PC-3 (cell line): ENCODE measurements around the gene POSTN.

Experiments
- CTCF ChIP-seq: fragments of 300-600 bp; sonication (generic); conservative IDR thresholded peaks from 2 replicates; pipeline ENCODE4 v1.5.1; 2017; ENCODE audit warnings: antibody characterized with exemption, low read depth, mild to moderate bottlenecking, low read length
- EZH2 ChIP-seq: fragments of 300-600 bp; sonication (generic); IDR thresholded peaks from one replicate; pipeline ENCODE4 v1.6.1; 2017; ENCODE audit warnings: antibody characterized with exemption, mild to moderate bottlenecking, low read length; ENCODE audit not compliant: unreplicated experiment
- EZH2phosphoT487 ChIP-seq: fragments of 300-600 bp; sonication (generic); IDR thresholded peaks from 2 replicates; pipeline ENCODE4 v1.6.1; 2018; ENCODE audit warnings: mild to moderate bottlenecking, antibody characterized with exemption, low read length, borderline replicate concordance

GRCh38 chr13:37632294-37632693 lies 33.7 kb upstream of the POSTN start:
- no peak for TF ChIP-seq CTCF
- no peak for TF ChIP-seq EZH2
- TF ChIP-seq EZH2phosphoT487: no peak
